Muscle of back (tissue), 11 donors: ENCODE measurements around the gene MACROD1. TPM values are rescaled to one million over a fixed set of nuclear protein-coding genes. Genes with fewer than 3 reads are reported as not detected.

Source experiments
- DNase-seq, 3 donors: peaks; one replicate each; pipeline versions ENCODE4 v3.0.0 to v3.0.0-alpha.2; 2013
- polyA plus RNA-seq, 10 donors: library from polyadenylated mRNA; unstranded; fragments of 120-200 nt; gene quantifications; one replicate each; pipeline ENCODE4 v1.2.1, GENCODE V29; 2013; ENCODE audit not compliant: insufficient read length in 10 of 10

The MACROD1 gene
- polyA plus RNA-seq, 10 donors, result 47.7 to 71.6 (median 53.2) TPM

DNA sequence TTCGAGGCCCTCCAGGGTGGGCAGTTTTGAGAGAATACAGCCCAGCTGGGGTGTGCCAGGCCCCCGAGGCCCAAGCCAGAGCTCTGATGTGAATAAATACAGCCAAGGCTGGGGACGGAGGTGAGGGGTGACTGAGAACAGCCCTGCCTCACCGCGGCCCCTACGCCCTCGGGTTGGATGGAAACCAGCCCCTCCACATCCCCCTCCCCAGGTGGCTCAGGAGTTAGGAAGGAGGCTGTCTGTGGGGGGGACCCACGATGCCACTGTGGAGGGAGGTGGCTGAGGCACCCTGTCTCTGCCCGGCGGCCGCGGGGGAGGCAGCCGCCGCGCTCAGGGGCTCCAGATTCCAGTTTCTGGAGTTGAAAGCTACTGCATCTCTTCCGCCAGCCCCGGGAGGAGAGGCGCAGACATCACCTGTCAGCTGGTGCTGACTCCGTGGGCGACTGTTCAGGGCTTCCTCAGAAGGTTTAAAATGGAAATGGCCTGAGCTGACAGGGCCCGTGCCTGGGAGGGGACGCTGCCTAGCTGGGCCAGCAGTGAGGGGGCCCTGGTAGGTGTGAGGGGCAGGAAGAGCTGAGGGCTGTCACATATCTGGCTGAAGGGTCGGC is 128.8 kb downstream of the MACROD1 start:
- no peak for DNase-seq

DNA sequence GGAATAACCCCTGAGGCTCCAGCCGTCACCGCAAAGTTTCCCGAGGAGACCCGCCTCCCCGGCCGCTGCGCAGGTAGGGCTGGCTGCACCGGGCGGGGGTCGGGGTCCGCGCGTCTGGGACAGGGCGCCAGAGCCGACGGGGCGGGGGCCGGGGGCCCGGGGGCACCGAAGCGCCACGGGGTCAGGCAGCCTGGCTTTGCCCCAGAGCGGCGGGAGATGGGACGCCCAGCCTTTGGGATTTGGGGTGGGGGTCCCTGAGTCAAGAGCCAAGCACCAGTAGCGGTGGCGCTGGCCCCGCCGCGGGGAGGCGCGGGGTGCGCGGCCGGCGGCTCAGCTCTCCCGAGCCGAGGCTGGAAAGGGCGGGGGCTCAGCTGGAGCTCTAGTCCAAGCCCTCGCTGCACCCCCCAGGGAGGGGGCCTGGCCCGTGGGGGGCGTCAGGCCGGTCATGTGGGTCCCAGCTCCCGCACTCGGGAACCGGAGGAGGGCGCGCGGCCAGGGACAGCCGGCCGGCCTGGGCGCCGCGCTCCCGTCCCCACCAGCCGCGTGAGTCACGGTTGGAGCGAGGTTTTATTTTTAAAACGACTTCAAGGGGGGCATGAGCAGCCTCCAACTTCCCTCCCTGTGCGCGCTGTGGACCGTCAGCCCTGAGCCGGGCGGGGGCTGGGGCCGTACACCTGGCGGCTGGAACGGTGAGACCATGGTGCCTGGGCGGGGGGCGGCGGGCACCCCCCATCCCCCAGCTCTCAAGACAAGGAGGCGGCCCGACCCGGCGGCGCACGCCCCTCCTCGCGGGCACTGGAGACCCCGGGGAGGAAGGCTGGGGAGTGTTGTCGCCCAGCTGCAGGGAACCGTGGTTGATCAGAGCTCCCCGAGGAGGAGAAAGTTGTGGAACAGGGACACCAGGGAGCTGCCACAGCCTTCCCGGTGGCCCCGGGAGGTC is 129.6 kb downstream of the MACROD1 start:
- DNase-seq, result peak; percentile 30 to 79 (median 52)

DNA sequence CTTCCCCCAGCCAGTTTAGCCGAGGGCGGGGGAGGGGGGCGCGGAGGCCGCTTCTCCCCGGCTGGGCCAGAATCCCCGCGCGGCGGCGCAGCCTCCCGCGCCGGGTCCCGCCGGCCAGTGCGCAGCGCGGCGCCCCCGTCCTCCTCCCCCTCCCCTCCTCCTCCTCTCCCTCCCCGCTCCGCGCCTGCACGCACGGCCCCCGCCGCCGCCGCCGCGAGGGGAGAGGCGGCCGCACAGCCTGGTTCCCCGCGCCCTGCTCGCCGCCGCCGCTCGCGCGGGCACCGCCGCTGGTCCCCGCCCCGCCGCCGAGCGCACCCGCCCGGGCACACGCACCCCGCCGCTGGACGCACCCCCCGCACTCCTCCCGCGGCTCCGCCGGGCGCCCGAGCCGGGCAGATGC is 130.3 kb downstream of the MACROD1 start, which contains the start of gene FLRT1:
FLRT1 (plus strand) TSS at position 356 of the 400 bp plus-strand sequence. CDS start 80,337 bp downstream, outside the sequence.
- no peak for DNase-seq

DNA sequence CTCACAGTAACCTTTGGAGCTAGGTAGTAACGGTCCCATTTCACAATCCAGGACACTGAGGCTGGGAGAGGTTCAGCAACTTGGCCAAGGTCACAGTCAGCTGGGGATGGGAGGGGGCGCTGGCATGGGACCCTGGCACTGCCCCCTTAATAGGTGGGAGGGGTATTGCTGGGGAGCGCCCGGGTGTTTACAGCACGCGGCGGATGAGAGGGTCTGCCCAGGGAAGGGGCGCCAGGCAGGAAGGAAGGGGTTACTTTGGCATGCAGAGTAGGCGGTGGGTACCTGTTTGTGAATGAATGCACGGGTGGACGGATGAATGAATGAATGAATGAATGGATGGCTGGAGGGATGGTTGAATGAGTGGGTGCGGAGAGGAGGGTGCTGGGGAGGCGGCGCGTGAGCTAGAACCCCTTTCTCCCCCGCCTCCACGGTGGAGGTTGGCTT is 130.8 kb downstream of the MACROD1 start:
- DNase-seq, result no peak

DNA sequence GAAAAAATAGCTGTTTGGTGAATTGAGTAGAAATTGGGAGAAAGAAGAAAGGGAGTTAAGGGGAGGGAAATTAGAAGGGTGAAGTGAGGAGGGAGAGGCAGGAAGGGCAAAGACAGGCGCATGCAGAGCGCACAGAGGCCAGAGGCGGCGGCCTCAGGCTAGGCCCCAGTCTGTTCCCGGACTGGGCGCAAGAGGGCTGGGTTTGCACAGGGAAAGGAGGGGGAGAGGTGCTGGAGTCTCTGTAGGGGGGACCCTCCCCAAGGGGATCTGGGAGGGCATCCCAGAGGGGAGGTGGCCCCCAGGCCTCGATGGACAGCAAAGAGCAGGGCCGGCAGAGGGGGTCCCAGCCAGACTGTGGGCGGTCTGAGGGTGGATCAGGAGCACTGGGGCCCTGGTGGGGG is 131.5 kb downstream of the MACROD1 start:
- no peak for DNase-seq

DNA sequence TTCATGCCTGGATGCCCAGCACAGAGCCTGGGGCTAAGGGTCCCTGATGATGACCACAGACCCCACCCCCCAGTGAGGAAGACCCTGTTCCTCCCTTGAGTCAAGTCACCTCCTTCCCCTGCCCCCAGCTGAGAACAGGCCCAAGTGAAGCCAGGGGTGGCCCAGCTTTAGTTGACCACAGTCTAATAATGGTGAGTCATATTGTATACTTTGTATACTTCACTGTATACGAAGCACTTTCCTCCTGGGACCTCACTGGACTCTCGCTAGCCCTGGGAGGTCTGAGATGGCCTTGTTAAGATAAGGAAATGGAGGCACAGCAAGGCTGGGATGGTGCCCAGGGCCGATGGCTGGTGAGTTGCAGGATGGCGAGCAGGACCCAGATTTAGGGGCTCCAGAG is 133.9 kb downstream of the MACROD1 start:
- no peak for DNase-seq

DNA sequence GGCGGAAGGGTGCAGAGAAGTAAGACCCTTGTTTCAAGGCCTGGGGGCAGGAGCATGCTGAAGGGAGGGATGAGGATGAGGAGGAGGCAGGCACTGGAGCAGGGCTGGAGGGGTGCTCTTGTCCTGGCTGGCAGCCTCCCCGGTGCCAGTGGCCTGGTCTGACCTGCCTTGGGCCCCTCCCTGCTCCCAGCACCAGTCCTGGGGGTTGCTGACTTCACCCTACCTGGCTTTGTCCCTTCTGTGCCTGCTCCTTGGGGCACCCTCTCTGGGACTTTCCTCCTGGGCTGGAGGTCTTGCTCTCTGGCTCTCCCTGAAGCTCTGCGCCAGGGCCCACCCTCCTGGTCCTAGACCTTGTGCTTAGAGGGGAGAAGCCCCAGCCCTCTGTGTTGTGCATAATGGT is 134.9 kb downstream of the MACROD1 start:
- DNase-seq, result no peak

DNA sequence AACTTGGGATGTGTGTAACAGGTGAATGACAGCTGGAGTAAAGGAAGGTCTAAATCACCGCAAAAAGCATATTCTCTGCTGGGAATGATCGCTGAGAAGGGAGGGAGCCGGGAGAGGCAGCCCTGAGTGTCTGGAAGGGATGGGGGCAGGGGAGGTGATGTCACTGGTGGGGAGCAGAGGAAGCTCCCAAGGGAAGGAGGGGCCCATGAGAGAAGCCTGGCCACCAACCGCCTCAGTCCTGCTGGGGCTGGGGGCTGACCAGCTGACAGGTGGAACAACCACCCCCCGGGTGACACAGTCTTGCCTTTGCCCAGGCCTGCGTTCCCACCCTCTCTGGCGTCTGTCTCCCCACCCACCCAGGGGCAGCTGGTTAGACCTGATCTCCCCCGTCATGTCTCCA is 136.1 kb downstream of the MACROD1 start:
- DNase-seq, result no peak

DNA sequence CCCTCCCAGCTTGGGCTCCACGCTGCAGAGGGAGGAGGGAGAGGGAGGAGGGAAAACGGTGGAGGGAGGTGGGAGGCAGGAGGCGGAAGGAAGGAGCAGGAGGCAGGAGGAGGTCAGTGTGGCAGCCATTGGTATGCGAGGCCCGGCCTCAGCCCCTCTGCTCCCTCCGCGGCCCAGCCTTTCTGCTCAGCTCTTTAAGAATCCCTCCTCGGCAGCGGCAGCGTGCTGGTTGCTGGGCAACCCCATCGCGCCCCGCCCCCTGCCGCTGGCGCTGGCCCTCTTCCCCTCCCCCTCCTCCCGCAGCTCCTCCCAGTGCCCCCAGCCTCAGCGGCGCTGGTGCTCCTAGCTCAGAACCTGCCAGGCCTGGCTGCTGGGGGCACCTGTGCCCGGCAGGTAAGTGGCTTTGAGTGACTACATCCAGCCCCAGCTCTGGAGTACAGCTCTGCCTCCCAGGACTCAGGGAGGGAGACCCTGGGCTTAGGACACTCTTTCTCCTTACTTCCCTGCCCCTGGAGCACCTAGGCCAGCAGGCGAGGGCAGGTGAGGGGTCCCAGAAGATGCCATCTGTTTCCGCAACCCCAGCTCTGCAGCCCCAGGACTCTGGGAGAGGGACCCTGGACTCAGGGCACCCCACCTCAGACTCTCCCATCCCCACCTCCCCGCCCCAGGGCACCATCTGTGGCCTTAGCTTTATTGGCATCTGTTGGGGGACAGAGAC is 137.4 kb downstream of the MACROD1 start:
- DNase-seq, result peak in 1 of 3 donors; percentile 56

DNA sequence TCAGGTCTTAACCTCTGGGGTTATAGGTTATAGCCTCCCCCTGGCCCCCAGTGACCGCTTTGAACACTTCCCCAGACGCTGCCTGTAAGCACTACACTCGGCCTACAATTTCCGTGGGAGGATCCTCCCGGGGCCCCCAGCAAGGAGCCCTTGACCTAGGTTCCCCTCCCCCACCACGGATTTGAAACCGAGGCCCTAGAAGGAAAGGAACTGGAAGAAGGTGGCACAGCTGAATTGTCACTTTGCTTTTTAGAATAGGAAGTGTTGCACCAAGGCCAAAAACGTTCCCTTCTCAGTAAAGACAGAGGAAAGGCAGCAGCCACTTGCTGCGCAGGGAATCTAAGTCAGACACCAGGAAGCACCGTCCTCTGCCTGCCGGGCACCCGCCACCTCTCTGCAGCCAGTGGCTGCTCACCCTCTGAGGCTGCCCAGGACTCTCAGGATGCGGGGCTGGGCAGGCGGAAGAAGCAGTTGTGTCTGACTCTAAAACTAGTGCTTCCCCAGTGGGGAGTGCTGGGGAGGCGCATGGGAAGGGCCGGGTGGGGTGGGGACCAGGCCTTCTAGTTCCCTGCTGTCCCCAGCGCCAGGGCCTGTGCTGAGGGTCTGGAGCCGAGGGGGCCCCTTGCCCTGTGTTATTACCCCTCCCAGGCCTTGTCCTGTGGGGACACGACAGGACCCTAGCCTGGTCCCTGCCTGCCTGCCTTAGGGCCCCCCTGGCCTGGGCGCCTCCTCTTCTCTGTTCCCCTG is 138.1 kb downstream of the MACROD1 start:
- peak in 1 of 3 donors; percentile 46 for DNase-seq

DNA sequence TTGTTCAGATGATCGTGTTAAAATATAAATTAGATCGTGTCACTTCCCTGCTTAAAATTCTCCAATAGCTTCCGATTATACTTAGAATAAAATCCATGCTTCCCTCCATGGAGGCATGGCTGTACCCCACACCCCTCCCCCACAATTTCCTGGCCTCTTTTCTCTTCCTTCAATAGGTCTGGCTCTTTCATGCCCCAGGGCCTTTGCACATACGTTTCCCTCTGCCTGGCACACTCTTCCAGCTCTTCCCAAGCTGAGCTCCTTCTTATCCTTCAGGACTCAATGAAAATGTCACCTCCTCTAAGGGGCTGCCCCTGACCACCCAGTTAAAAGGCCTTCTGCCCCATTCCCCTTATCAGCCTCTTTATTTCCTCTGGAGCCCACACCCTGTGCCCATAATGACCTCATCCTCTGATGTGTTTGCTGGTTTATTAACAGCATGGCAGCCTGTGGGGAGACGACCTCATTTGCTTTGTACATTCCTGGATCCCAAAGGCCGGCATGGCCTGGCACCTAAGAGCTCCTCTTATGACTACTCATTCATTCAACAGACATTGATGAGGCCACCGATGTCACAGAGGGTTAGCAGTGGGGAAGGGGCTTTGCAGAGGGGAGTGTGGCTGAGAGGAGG is 139.2 kb downstream of the MACROD1 start:
- DNase-seq, result no peak

DNA sequence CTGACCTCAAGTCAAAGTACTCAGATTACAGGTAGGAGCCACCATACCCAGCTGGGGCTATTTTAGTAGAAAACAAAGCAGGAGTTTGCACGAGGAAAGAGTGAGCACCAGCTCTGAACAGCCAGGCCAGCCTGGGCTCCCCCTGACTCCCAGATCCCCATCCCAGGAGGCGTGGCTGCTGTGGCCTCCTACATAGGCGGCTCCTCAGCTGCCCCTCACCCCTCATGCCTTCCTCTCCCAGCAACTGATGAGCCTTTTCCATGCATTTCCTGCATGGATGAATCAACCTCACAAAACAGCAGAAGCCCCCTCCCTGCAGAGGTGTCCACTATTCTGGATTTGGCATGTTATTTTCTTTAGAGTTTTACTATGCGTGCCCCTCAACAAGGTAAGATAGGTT is 140.7 kb downstream of the MACROD1 start:
- DNase-seq, result no peak

DNA sequence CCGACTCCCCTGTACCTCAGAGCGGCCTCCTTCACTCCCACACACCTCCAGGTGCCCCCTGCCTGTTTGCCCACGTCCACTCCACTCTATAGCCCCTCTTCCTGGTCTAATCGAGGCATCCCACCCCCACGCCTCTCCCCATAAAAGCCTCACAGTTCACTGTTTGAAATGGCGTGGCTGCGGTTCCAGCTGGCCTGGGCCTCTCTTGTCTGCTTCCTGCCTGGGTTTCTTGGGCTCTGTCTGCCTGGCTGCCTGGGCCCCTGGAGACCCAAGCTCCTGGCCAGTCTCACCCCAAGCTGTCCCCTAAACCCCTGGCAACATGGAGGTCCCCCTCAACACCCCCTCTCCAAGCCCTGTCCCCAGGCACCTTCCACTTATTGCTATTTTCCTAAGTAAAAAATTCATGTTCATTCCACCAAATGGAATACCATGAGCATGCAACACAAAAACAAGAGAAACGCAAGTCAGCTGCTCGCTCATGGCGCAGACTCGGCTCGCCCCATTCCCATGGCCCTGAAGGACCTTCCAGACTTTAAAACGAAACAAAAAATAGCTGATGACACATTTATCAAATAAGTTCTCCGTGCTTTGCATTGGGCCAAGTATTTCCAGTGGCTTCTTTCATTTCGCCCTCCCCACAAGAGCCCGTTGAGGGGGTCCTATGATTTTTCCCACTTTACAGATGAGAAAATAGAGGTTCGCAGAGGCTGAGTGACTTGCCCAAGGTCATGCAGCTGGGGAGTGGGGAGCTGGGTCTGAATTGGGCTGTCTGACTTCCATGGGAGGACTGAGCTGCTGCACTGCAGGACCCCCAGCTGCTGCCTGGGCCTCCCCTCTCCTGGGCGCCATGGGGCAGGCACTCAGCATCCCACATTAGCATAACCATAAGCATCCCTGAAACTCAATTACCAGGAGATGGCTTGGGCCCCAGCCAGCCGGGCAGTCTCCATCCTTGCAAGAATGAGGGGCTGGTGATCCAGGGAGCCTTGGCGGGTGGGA is 141.9 kb downstream of the MACROD1 start:
- no peak for DNase-seq

DNA sequence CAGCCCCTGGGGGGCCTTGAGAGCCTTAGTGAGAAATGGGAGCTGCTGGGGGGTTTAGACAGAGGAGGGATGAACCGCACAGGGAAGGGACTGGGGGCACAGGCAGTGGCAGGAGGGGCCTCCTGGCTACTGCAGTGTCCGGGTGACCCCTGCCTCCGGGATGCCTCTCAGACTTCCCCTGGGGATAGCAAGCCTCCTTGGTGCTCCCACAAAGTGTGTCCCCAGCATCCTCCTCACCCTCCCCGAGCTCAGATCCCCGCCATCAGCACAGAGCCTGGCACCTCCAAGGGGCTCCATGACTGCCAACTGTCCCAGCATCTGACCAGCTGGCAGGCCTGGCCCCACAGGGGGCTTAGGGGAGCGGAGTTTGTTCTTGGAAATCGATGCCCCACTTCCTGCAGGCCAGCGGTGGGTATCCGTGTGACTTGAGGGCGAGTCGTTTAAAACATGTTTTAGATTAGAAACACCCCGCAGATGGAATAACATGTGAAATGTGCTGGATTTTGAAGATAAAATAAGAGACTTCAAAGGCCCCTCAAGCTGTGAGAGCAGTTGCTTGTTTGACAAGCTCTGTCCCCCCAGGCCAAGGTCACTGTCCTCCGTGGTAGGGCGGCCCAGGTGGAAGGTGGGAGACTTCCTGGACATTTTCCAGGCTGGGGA is 143.7 kb downstream of the MACROD1 start:
- DNase-seq, result no peak

DNA sequence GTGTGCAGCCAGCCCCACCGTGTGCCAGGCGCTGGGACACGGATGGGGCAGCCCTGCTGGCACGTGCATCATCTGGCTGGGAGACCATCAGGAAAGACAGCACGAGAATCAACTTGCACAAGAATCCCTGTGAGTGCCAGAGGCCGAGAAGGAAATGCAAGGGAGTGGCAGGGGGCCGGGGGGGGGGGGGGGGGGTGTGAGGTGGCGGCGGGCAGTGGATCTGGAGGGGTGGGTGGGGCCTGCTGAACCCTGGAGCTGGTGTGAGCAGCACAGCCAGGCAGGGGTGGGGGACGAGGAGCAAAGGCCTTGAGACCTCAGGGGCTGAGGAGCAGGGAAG is 144.2 kb downstream of the MACROD1 start:
- no peak for DNase-seq

DNA sequence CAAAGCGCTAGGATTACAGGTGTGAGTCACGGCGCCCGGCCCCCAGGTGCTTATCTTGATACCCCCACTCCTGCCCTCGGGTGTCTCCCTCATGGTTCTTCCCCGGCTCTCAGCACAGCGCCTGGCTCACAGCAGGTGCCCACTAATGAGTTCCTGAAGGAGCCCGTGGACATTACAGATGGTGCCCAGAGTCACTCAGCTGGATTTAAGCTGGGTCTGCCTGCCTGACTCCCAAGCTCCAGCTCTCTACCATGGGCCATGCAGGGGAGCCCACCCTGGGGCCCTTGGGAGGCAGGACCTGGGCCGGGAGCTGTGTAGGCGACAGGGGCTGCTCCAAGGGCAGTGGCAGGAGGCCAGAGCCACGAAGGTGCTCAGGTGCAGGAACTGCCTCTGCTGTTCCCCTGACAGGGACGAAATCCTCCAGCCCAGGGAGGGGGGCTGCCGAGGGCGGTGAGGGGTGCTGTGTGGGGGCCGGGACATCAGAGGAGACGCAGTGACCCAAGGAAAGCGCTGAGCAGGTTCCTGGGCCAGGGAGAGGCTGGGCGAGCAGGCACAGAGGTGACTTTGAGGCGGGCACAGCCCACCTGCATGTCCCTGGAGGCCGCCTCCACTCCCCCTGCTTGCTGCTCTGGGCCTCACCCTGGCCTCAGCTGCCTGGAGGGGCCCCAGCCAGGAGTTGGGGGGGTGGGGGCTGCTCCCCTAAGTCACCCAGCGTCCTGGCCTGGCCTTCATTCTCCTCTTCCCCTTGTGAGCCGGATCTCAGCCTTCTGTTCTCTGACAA is 144.7 kb downstream of the MACROD1 start:
- no peak for DNase-seq

DNA sequence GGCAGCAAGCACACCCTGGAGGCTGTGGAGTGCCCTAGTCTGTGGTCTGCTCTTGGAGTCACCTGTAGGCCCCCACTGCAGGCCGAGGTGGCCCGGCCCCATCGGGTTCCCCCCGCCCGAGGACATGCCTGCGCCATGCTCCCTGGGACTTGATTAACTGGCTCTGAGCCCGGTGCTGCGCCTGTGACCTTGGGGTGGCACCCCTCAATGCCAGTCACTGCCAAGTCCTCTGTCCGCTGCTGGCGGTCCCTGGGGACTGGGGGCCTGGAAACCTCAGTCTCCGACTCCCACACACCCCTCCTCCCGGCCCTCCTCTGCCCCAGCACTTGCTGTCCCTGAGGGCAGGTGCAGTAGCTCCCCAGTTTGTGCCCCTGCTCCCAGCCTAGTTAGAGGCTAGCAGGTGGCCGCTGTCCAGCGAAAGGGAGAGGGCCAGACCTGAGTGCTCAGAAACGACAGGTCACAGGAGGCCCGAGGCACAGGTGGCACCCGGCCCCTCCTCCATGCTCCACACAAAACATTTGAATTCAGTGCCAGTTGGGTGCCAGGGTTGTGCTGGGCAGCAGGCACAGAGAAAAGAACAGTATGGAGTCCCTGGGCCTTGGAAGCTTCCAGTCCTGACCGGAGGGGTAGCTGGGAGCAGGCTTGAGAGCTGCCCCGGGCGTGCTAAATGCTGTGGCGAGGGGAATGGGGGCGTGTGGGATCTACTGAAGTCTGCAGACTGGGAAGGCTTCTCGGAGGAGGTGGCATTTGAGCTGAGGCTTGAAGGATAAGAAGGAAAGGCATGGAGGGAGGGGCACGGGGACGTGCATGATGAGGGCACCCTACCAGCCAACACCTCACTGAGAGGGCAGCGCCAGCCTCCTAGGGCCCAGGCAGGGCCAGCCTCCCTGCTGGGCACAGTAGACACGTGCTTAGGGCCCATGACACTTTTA is 146.5 kb downstream of the MACROD1 start:
- DNase-seq, result no peak
